HepG2 (cell line): ENCODE data around the gene ZFX. TPM values are rescaled to one million over a fixed set of nuclear protein-coding genes. Genes with fewer than 3 reads are reported as not detected.

Experiments used
- ATAC-seq: fragments of 200-7000 bp; cut with Tn5 transposase; 3 replicates; pipeline ENCODE4 v1.9.1; 2020; ENCODE audit warnings: mild to moderate bottlenecking, moderate library complexity
- BruUV-seq: library from RNA; stranded (reverse); fragments of 400-500 nt; replicated peaks from 2 replicates; lab custom pipeline; 2021; lab: Mats Ljungman, UMichigan
- CTCF ChIA-PET: fragments of 300-600 bp; formaldehyde crosslinking; extraction: SDS; loops from one replicate; lab custom pipeline; 2021; ENCODE audit warnings: low total read pairs, inconsistent platforms, low intra/inter-chr PET ratio; lab: Yijun Ruan, JAX
- POLR2A ChIA-PET: fragments of 350-600 bp; sonication (Branson Sonifier 250); formaldehyde crosslinking; loops from one replicate; lab custom pipeline; 2020; ENCODE audit warnings: antibody characterized with exemption, inconsistent platforms; lab: Yijun Ruan, JAX
- DNase-seq: peaks from one replicate; pipeline ENCODE4 v3.0.0-alpha.2; 2015; ENCODE audit warnings: low spot score
- FAIRE-seq: peaks from 3 replicates; lab custom pipeline; 2011; peaks lifted over from hg19 to GRCh38; lab: Jason Lieb, UNC
- H2AFZ ChIP-seq: one replicate; pipeline ENCODE4 v1.6.1; 2011; ENCODE audit warnings: low read length, inconsistent platforms
- H3K27ac ChIP-seq: fragments of 300-600 bp; 3 replicates; pipeline ENCODE4 v1.8.0; 2011; ENCODE audit warnings: mixed run types, mild to moderate bottlenecking, mixed read lengths, low read length, inconsistent platforms; ENCODE audit not compliant: insufficient read depth; ENCODE audit errors: extremely low read length
- H3K27me3 ChIP-seq, 2 experiments: fragments of 200-600 bp in 1 of 2; 2 replicates in 1 of 2; 3 replicates in 1 of 2; pipeline versions ENCODE4 v1.6.0 to v1.8.0; 2011; ENCODE audit warnings: low read length in 2 of 2, mild to moderate bottlenecking in 2 of 2, moderate library complexity in 2 of 2, inconsistent platforms in 1 of 2; ENCODE audit not compliant: insufficient read depth in 2 of 2, control insufficient read depth in 1 of 2
- H3K36me3 ChIP-seq, 2 experiments: fragments of 200-600 bp in 1 of 2; replicated peaks in 1 of 2; 2 replicates in 1 of 2; 3 replicates in 1 of 2; pipeline versions ENCODE4 v1.5.1 to v1.8.0; 2011; ENCODE audit warnings: low read length in 2 of 2, inconsistent platforms in 1 of 2; ENCODE audit not compliant: insufficient read depth in 2 of 2, control insufficient read depth in 1 of 2
- H3K4me1 ChIP-seq: 2 replicates; pipeline ENCODE4 v1.5.1; 2012; ENCODE audit warnings: low read length, inconsistent platforms; ENCODE audit not compliant: insufficient read depth
- H3K4me2 ChIP-seq: 2 replicates; pipeline ENCODE4 v1.6.0; 2011; ENCODE audit warnings: low read depth, low read length, inconsistent platforms
- H3K4me3 ChIP-seq, 3 experiments: fragments of 200-600 bp in 1 of 3; sonication (generic), shearing (Covaris generic) in 1 of 3; replicated peaks in 1 of 3; 2 replicates each; pipeline ENCODE4 v1.5.1; 2011 to 2016; ENCODE audit warnings: low read length in 3 of 3, inconsistent platforms in 2 of 3, low read depth in 2 of 3, mild to moderate bottlenecking in 2 of 3, control low read depth in 1 of 3, mixed read lengths in 1 of 3; ENCODE audit not compliant: insufficient read depth in 1 of 3
- H3K79me2 ChIP-seq: one replicate; pipeline ENCODE4 v1.6.1; 2011; ENCODE audit warnings: low read length, inconsistent platforms; ENCODE audit not compliant: insufficient read depth
- H3K9ac ChIP-seq: 2 replicates; pipeline ENCODE4 v1.6.0; 2011; ENCODE audit warnings: mild to moderate bottlenecking, low read depth, low read length, inconsistent platforms; ENCODE audit not compliant: insufficient read depth
- H3K9me3 ChIP-seq: 2 replicates; pipeline ENCODE4 v1.5.1; 2012; ENCODE audit warnings: mild to moderate bottlenecking, low read length
- H4K20me1 ChIP-seq: 2 replicates; pipeline ENCODE4 v1.6.0; 2011; ENCODE audit warnings: inconsistent platforms, mild to moderate bottlenecking, low read length, moderate library complexity; ENCODE audit not compliant: insufficient read depth
- CC2D1A ChIP-seq: sonication (generic); formaldehyde crosslinking; IDR thresholded peaks from 2 replicates; pipeline ENCODE4 v1.8.1; 2023; ENCODE audit warnings: mild to moderate bottlenecking, missing genetic modification reagents
- CEBPG ChIP-seq: IDR thresholded peaks from 2 replicates; pipeline ENCODE4 v1.6.1; 2016
- CREB3 ChIP-seq: sonication (generic); formaldehyde crosslinking; IDR thresholded peaks from 2 replicates; pipeline ENCODE4 v1.5.0; 2020; ENCODE audit warnings: missing genetic modification reagents
- ETV5 ChIP-seq: IDR thresholded peaks from 2 replicates; pipeline ENCODE4 v1.6.1; 2018; ENCODE audit warnings: missing biosample characterization, missing genetic modification reagents, inconsistent platforms, borderline replicate concordance
- GABPB1 ChIP-seq: IDR thresholded peaks from 2 replicates; pipeline ENCODE4 v1.6.1; 2016; ENCODE audit warnings: mild to moderate bottlenecking, missing genetic modification reagents, moderate library complexity, missing compliant biosample characterization
- HOXA9 ChIP-seq: sonication (generic); formaldehyde crosslinking; IDR thresholded peaks from 2 replicates; pipeline ENCODE4 v1.8.1; 2022; ENCODE audit warnings: missing genetic modification reagents, mild to moderate bottlenecking, moderate library complexity, borderline replicate concordance
- HOXD1 ChIP-seq: sonication (generic); formaldehyde crosslinking; IDR thresholded peaks from 2 replicates; pipeline ENCODE4 v1.5.0; 2020; ENCODE audit warnings: missing genetic modification reagents
- KDM6A ChIP-seq: IDR thresholded peaks from 2 replicates; pipeline ENCODE4 v1.6.1; 2016; ENCODE audit warnings: low read depth
- KLF6 ChIP-seq: IDR thresholded peaks from 2 replicates; pipeline ENCODE4 v1.8.0; 2016; ENCODE audit warnings: missing biosample characterization, missing genetic modification reagents
- MATR3 ChIP-seq: sonication (generic); formaldehyde crosslinking; IDR thresholded peaks from 2 replicates; pipeline ENCODE4 v1.4.0; 2020; ENCODE audit warnings: missing genetic modification reagents
- RAD51 ChIP-seq: fragments of 450-650 bp; IDR thresholded peaks from 2 replicates; pipeline ENCODE4 v1.6.1; 2016; ENCODE audit warnings: borderline replicate concordance
- RBM22 ChIP-seq: fragments of 200-400 bp; formaldehyde crosslinking; optimal IDR thresholded peaks from 2 replicates; pipeline ENCODE3; 2017; ENCODE audit warnings: mild to moderate bottlenecking, low read length, moderate library complexity
- RFX3 ChIP-seq: IDR thresholded peaks from 2 replicates; pipeline ENCODE4 v1.6.1; 2016; ENCODE audit warnings: missing biosample characterization, missing genetic modification reagents
- SRSF4 ChIP-seq: fragments of 200-400 bp; formaldehyde crosslinking; IDR thresholded peaks from one replicate; pipeline ENCODE4 v1.6.1; 2018; ENCODE audit warnings: mild to moderate bottlenecking, low read depth, low read length, moderate library complexity; ENCODE audit not compliant: poor library complexity, severe bottlenecking
- TRIM24 ChIP-seq: sonication (generic); formaldehyde crosslinking; IDR thresholded peaks from 2 replicates; pipeline ENCODE4 v1.8.0; 2022; ENCODE audit warnings: mild to moderate bottlenecking, missing genetic modification reagents
- ZBTB3 ChIP-seq: sonication (generic); formaldehyde crosslinking; IDR thresholded peaks from 2 replicates; pipeline ENCODE4 v1.4.0; 2020; ENCODE audit warnings: low read depth, mild to moderate bottlenecking, moderate library complexity, missing genetic modification reagents, borderline replicate concordance
- ZC3H4 ChIP-seq: sonication (generic); formaldehyde crosslinking; IDR thresholded peaks from 2 replicates; pipeline ENCODE4 v1.4.0; 2020; ENCODE audit warnings: missing genetic modification reagents, borderline replicate concordance
- ZNF564 ChIP-seq: sonication (generic); formaldehyde crosslinking; IDR thresholded peaks from 2 replicates; pipeline ENCODE4 v1.8.1; 2023; ENCODE audit warnings: mild to moderate bottlenecking, missing genetic modification reagents
- ZNF713 ChIP-seq: sonication (generic); formaldehyde crosslinking; IDR thresholded peaks from 2 replicates; pipeline ENCODE4 v1.4.0; 2020; ENCODE audit warnings: mild to moderate bottlenecking, missing genetic modification reagents
- ZNF761 ChIP-seq: sonication (generic); formaldehyde crosslinking; conservative IDR thresholded peaks from 2 replicates; pipeline ENCODE4 v1.4.0; 2020; ENCODE audit warnings: mild to moderate bottlenecking, missing genetic modification reagents
- ZNF777 ChIP-seq: sonication (generic); formaldehyde crosslinking; IDR thresholded peaks from 2 replicates; pipeline ENCODE4 v1.4.0; 2020; ENCODE audit warnings: missing genetic modification reagents
- WGBS: methylation state at CpG from one replicate; pipeline ENCODE4 v1.1.6; 2017; ENCODE audit warnings: low lambda C conversion rate; 5-methylcytosine and 5-hydroxymethylcytosine counted together
- in situ Hi-C: cut with HindIII; loops from 2 replicates; pipeline ENCODE4 v1.10.0; 2017; ENCODE audit warnings: low pct_unique_long_range_greater_than_20kb; ENCODE audit not compliant: extremely low pct_ligation_motif_present
- intact Hi-C: fragments of 100-400 bp; cut with micrococcal nuclease; formaldehyde crosslinking; loops from one replicate; pipeline ENCODE4 v1.10.0; 2022; ENCODE audit not compliant: unreplicated experiment
- polyA plus RNA-seq, 8 experiments: library from polyadenylated mRNA; depleted of rRNA in 3 of 8; stranded (reverse) in 7 of 8; unstranded in 1 of 8; fragments of >200 nt; fragmentation: Illumina TruSeq in 4 of 8; extraction: Trizol in 4 of 8; gene quantifications; 2 replicates each; pipeline versions ENCODE4 v1.2.1 to v1.2.3, GENCODE V29; 2011 to 2016; ENCODE audit warnings: low read depth in 4 of 8, missing spikeins in 1 of 8, mixed read lengths in 1 of 8; ENCODE audit not compliant: insufficient read depth in 1 of 8
- total RNA-seq, 5 experiments: library from RNA; depleted of rRNA; stranded (reverse); fragments of >200 nt; fragmentation: Illumina TruSeq; extraction: Trizol; gene quantifications; 2 replicates each; pipeline ENCODE4 v1.2.3, GENCODE V29; 2016; ENCODE audit warnings: low read depth in 1 of 5

Gene ZFX
- total and polyA plus RNA-seq, 2 of the 13 experiments (the other 11 are each of a cell fraction or from before 2014, with no cell fraction given) = 13.8 to 37.3 TPM

GRCh38 chrX:24190500-24191156, 41.1 kb downstream of the ZFX start:
- CTCF ChIA-PET = no interaction called here
- WGBS = 0% methylated on average over 1 of the region's 2 CpGs
- Histone ChIP-seq H3K4me2 (peak overlapping the region; percentile 76), H3K9ac (peak overlapping the region; percentile 85), H3K27ac (peak overlapping the region; percentile 93), H3K79me2 (peaks cover 66% of the 10 kb centered on the region), H3K9me3 (no peaks in the 10 kb centered on the region), H3K27me3 (no peaks in the 10 kb centered on the region), H3K4me3 (peak overlapping the region; percentile 46 to 73 (median 68)), H3K36me3 (no peaks in the 10 kb centered on the region), H3K4me1 (peaks cover 62% of the 10 kb centered on the region), H2AFZ (no peak overlapping the region), H4K20me1 (peaks cover 20% of the 10 kb centered on the region; the same call in 1 of the 2 replicates)
- in situ Hi-C loops = no loop called here
- intact Hi-C loops = loop anchor here (10.0 kb wide), 1 partner anchor 54 kb away; no protein-coding TSS in a partner anchor
- FAIRE-seq = peak; percentile 85
- POLR2A ChIA-PET = interaction anchor here (0.7 to 1.6 kb wide), 11 partner anchors 13 to 165 kb away, joined by 3 to 12 read pairs (median 4); partner anchors contain the start of genes EIF2S3 and ZFX
- DNase-seq = peak; percentile 87
- peak; percentile 67 for ATAC-seq
- BruUV-seq = no TSS peak
- TF ChIP-seq TRIM24 (CRISPR knock-in tag) (no peak), ZNF713 (CRISPR knock-in tag) (no peak), ETV5 (CRISPR knock-in tag) (peak; percentile 14; the same call in 1 of the 2 replicates), ZNF777 (CRISPR knock-in tag) (no peak), ZNF761 (CRISPR knock-in tag) (no peak), MATR3 (CRISPR knock-in tag) (no peak), CC2D1A (CRISPR knock-in tag) (no peak), CREB3 (no peak), HOXA9 (CRISPR knock-in tag) (no peak), KLF6 (CRISPR knock-in tag) (0 out of 2 replicates have a peak, but pooled peaks have one; percentile 31), HOXD1 (CRISPR knock-in tag) (0 out of 2 replicates have a peak, but pooled peaks have one; percentile 50), RFX3 (CRISPR knock-in tag) (no peak), SRSF4 (no peak), GABPB1 (no peak), KDM6A (CRISPR knock-in tag) (peak; percentile 66; the same call in 1 of the 2 replicates), CEBPG (peak; percentile 68), RBM22 (peak; percentile 47), ZNF564 (no peak), ZBTB3 (CRISPR knock-in tag) (no peak), ZC3H4 (CRISPR knock-in tag) (no peak), RAD51 (no peak)
